ENCODE data around the gene ZNF268. TPM values are rescaled to one million over a fixed set of nuclear protein-coding genes. Genes with fewer than 3 reads are reported as not detected.

ZNF268 gene
- polyA plus RNA-seq, 1 of the 3 experiments (the other 2 are of a cell fraction) = 5.2 TPM

- POLR2A ChIA-PET = interaction anchor here (0.7 to 1.4 kb wide), 4 partner anchors 10 to 194 kb away, joined by 3 to 6 read pairs (median 4); partner anchors contain the start of genes ZNF10, ZNF26 and ZNF891
Observed at GRCh38 chr12:133180669-133181068, 626 bp upstream of the ZNF268 start.

DNA sequence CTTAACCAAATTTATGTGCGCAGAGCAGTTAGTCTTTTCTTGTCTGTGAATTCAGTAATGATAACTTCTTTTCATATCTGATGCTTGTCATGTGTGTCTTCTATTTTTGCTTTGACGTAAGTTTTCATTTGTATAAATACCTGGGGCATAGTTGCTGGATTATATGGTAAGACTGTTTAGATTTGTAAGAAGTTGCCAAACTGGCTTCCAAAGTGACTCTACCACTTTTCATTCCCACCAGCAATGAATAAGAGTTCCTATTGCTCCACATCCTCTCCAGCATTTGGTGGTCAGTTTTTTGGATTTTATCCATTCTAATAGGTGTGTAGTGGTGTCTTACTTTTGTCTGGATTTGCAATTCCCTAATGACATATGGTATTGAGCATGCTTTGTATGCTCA, 8.9 kb downstream of the ZNF268 start:
- no peak overlapping the region for H3K4me2 ChIP-seq
- ChIA-PET CTCF (interaction anchor here (1.6 kb wide), 1 partner anchor 9 kb away, joined by 5 read pairs; the partner anchor contains the start of gene ZNF268), POLR2A (no interaction called here)
- no peak for DNase-seq
- H4K20me1 ChIP-seq (ENCODE audit: insufficient read depth) = no peaks in the 10 kb centered on the region
- peaks cover 69 to 99% of the 10 kb centered on the region in 2 experiments for H3K36me3 ChIP-seq (replicated peaks in 1 of 2; ENCODE audit: control insufficient read depth in 1 of 2, insufficient read depth in 2 of 2, low read length in 1 of 2)
- no peaks in the 10 kb centered on the region for H3F3A ChIP-seq (replicated peaks; ENCODE audit: insufficient read depth)
- peaks cover 19% of the 10 kb centered on the region; the same call in 1 of the 2 replicates for H3K9me3 ChIP-seq
- no peak overlapping the region for H3K27ac ChIP-seq (ENCODE audit: low read depth in 2 of 2, low read length in 1 of 2)
- no peak overlapping the region for H3K9ac ChIP-seq
- H3K4me3 ChIP-seq (ENCODE audit: low read depth in 2 of 2, low read length in 1 of 2) = no peak overlapping the region; a peak in 1 of 4 replicates
- H2AFZ ChIP-seq (ENCODE audit: low read depth) = no peak overlapping the region
- H3K27me3 ChIP-seq (ENCODE audit: insufficient read depth) = no peaks in the 10 kb centered on the region
- H3K4me1 ChIP-seq (ENCODE audit: control insufficient read depth in 1 of 2, insufficient read depth in 2 of 2, low read depth in 1 of 2, low read length in 1 of 2) = no peaks in the 10 kb centered on the region
- H3K79me2 ChIP-seq (ENCODE audit: insufficient read depth) = peaks cover 5% of the 10 kb centered on the region
- H3K9me2 ChIP-seq = no peaks in the 10 kb centered on the region
- no peak for TF ChIP-seq GATA2 (CRISPR knock-in tag; IDR thresholded peaks at IDR 0.05)
- no peak for TF ChIP-seq CTCF (IDR thresholded peaks at IDR 0.05)
- TF ChIP-seq, protein P1, sequence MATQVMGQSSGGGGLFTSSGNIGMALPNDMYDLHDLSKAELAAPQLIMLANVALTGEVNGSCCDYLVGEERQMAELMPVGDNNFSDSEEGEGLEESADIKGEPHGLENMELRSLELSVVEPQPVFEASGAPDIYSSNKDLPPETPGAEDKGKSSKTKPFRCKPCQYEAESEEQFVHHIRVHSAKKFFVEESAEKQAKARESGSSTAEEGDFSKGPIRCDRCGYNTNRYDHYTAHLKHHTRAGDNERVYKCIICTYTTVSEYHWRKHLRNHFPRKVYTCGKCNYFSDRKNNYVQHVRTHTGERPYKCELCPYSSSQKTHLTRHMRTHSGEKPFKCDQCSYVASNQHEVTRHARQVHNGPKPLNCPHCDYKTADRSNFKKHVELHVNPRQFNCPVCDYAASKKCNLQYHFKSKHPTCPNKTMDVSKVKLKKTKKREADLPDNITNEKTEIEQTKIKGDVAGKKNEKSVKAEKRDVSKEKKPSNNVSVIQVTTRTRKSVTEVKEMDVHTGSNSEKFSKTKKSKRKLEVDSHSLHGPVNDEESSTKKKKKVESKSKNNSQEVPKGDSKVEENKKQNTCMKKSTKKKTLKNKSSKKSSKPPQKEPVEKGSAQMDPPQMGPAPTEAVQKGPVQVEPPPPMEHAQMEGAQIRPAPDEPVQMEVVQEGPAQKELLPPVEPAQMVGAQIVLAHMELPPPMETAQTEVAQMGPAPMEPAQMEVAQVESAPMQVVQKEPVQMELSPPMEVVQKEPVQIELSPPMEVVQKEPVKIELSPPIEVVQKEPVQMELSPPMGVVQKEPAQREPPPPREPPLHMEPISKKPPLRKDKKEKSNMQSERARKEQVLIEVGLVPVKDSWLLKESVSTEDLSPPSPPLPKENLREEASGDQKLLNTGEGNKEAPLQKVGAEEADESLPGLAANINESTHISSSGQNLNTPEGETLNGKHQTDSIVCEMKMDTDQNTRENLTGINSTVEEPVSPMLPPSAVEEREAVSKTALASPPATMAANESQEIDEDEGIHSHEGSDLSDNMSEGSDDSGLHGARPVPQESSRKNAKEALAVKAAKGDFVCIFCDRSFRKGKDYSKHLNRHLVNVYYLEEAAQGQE (IDR thresholded peaks at IDR 0.05; ENCODE audit: low read depth, low read length) = no peak
- TF ChIP-seq EZH2phosphoT487 (IDR thresholded peaks at IDR 0.05; ENCODE audit: borderline replicate concordance, low read depth) = no peak
- no peak for TF ChIP-seq USF1 (IDR thresholded peaks at IDR 0.05; ENCODE audit: borderline replicate concordance, low read depth)
- no peak for TF ChIP-seq RCOR1 (IDR thresholded peaks at IDR 0.05; ENCODE audit: low read length)
- TF ChIP-seq TCF12 (IDR thresholded peaks at IDR 0.05) = no peak
- TF ChIP-seq, protein P2, sequence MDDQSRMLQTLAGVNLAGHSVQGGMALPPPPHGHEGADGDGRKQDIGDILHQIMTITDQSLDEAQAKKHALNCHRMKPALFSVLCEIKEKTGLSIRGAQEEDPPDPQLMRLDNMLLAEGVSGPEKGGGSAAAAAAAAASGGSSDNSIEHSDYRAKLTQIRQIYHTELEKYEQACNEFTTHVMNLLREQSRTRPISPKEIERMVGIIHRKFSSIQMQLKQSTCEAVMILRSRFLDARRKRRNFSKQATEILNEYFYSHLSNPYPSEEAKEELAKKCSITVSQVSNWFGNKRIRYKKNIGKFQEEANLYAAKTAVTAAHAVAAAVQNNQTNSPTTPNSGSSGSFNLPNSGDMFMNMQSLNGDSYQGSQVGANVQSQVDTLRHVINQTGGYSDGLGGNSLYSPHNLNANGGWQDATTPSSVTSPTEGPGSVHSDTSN (IDR thresholded peaks at IDR 0.05) = no peak
- no peak for TF ChIP-seq RAD21 (IDR thresholded peaks at IDR 0.05; ENCODE audit: low read length)
- TF ChIP-seq RFX5 (IDR thresholded peaks at IDR 0.05; ENCODE audit: low read length) = no peak
- no peak for TF ChIP-seq TEAD4 (IDR thresholded peaks at IDR 0.05; ENCODE audit: borderline replicate concordance, insufficient read depth)
- no peak for TF ChIP-seq ELF1 (IDR thresholded peaks at IDR 0.05)
- no peak for TF ChIP-seq MXI1 (IDR thresholded peaks at IDR 0.05; ENCODE audit: low read depth, low read length)
- 98% methylated on average over 2 of the region's 2 CpGs for WGBS (ENCODE audit: low lambda C conversion rate)

More at GRCh38 chr12:133180669-133181068, 626 bp upstream of the ZNF268 start:
- CTCF ChIA-PET = interaction anchor here (0.6 to 1.7 kb wide), 9 partner anchors 8 to 412 kb away, joined by 3 to 7 read pairs (median 4); no protein-coding TSS in a partner anchor
- no peak overlapping the region for H3K9ac ChIP-seq
- H2AFZ ChIP-seq (ENCODE audit: low read depth) = peak overlapping the region; percentile 98; the same call in 1 of the 2 replicates
- H3K27ac ChIP-seq (ENCODE audit: low read depth in 2 of 2, low read length in 1 of 2) = no peak overlapping the region
- no peaks in the 10 kb centered on the region for H3K27me3 ChIP-seq (ENCODE audit: insufficient read depth)
- no peak for DNase-seq
- no peak for TF ChIP-seq NFIC (IDR thresholded peaks at IDR 0.05; ENCODE audit: borderline replicate concordance)
- TF ChIP-seq MXI1 (IDR thresholded peaks at IDR 0.05; ENCODE audit: low read depth, low read length) = no peak
- no peak for TF ChIP-seq ZBTB33 (IDR thresholded peaks at IDR 0.05; ENCODE audit: borderline replicate concordance, low read depth)
- peaks cover 17% of the 10 kb centered on the region for H3K9me3 ChIP-seq
- peaks cover 13% of the 10 kb centered on the region; the same call in 1 of the 2 replicates for H3K79me2 ChIP-seq (ENCODE audit: insufficient read depth)
- H3K9me2 ChIP-seq = no peaks in the 10 kb centered on the region
- H4K20me1 ChIP-seq (ENCODE audit: insufficient read depth) = no peaks in the 10 kb centered on the region
- peaks cover 0 to 4% of the 10 kb centered on the region in 2 experiments; a peak in 2 of 4 replicates for H3K4me1 ChIP-seq (ENCODE audit: control insufficient read depth in 1 of 2, insufficient read depth in 2 of 2, low read depth in 1 of 2, low read length in 1 of 2)
- no peak overlapping the region for H3K4me2 ChIP-seq
- H3K4me3 ChIP-seq (ENCODE audit: low read depth in 2 of 2, low read length in 1 of 2) = no peak overlapping the region
- no peaks in the 10 kb centered on the region for H3F3A ChIP-seq (replicated peaks; ENCODE audit: insufficient read depth)
- H3K36me3 ChIP-seq (replicated peaks in 1 of 2; ENCODE audit: control insufficient read depth in 1 of 2, insufficient read depth in 2 of 2, low read length in 1 of 2) = peaks cover under 1 to 35% of the 10 kb centered on the region in 2 experiments
- 95% methylated on average over 8 of the region's 8 CpGs for WGBS (ENCODE audit: low lambda C conversion rate)

Measured in SK-N-SH (cell line).